A172 (cell line): Measurements from ENCODE around the gene NOVA2. TPM values are rescaled to one million over a fixed set of nuclear protein-coding genes. Genes with fewer than 3 reads are reported as not detected.

Experiments used
- DNase-seq: peaks from one replicate; pipeline ENCODE4 v3.0.0-alpha.2; 2015; ENCODE audit warnings: low spot score
- total RNA-seq: library from RNA; depleted of rRNA; stranded (reverse); fragments of >200 nt; shearing (Covaris generic); gene quantifications from 2 replicates; pipeline ENCODE4 v1.2.3, GENCODE V29; 2014

Gene NOVA2
- total RNA-seq, 1 experiment from 2014 or later: 0.53 TPM

DNA sequence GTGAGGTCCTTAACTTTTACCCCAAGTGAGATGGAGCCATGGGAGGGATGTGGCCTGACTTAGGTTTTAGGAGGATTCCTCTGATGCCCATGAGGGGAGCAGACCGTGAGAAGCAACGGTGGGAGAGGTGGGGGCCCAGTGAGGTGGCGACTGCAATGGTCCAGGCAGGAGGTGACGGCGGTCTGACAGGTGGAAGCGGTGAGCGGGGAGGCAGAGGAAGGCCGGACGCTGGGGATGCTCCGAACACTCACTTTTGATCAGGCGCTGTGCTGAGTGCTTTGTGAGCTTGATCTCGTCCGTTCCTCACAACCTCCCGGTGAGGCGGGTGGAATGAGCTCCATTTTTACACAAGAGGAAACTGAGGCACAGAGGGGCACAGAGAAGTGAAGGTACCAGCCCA is 11.6 kb downstream of the NOVA2 start:
- no peak for DNase-seq

DNA sequence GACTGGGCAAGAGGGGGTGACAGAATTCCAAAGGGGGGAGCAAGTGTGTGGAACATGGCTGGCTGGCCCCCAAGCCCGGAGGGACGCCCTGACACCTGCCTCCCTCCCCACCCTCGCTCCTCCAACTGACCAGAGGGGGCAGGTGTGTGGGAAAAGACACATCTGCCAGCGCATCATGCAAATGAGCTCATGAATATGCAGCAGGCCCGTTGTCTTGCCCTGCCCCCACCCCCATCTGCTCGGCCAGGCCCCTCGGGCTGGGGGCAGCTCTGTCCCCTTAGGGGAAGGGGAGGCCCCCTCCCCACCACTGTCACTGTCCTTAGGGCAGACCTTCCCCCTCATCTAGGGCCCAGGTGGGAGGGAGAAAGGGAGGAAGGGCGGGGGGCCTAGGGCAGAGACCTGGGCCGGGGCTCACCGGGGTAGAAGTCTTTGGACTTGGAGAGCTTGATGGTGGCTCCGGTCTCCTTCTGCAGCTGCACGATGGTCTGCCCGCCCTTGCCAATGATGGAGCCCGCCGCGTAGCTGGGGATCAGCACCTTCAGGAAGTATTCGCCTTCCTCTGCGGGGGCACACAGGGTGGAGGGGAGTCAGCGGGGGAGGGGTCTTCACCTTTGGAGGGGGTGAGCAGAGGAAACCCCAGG is 12.9 kb downstream of the NOVA2 start:
- no peak for DNase-seq

DNA sequence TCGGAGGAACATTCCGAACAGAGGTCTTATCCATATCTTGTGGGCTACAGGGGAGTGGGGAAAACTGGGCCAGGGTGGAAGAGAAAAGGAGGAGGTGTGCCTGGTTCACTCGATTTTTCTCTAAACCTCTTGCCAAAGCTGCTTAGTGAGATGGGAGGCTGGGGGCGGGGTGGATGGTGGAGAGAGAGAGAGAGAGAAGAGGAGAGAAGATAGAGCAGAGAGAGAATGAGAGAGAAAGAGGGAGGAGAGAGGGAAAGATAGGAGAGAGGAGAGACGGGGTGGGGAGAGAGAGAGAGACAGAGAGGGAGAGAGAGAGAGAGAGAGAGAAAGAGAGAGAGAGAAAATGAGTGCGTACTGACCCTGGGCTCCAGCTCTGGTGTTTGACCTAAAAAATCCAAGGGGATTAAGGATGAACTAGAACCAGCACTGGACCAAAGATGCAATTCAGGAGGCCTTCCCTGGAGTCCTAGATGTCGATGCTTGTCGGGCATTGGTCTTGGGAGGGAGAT is 14.1 kb downstream of the NOVA2 start:
- no peak for DNase-seq

DNA sequence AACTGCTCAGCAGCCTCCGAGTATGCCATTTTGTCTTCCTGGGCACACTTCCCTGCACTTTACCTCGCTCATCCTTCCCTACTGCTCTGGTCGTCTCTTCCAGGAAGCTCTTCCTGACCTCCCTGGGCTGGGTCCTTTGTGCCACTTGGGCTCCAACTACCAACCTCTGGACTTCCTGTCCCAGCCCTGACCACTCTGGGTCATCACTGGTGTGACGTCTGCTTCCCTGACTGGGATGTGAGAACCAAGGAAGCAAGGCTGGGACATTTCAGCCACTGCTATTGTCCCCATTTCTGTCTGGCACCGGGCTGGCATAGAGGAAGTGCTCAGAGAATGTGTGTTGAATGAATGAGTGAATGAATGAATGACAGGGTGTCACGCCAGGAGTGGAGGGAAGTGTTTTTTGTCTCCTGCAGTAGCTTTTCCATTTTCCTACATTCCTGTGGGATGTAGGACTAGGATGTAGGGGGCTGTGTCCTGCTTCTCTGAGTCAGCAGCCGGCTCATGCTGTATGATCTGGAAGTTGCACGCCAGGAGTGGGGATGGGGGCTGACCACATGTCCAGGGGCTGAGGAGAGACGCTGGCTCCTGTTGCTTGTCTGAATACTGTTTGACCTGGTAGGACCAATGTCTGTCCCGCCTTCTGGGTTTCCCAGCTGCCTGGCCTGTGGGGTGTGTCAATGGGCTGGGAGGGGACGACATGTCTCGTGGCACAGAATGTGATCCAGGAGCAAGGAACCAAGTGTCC is 14.7 kb downstream of the NOVA2 start:
- DNase-seq: peak; percentile 7

DNA sequence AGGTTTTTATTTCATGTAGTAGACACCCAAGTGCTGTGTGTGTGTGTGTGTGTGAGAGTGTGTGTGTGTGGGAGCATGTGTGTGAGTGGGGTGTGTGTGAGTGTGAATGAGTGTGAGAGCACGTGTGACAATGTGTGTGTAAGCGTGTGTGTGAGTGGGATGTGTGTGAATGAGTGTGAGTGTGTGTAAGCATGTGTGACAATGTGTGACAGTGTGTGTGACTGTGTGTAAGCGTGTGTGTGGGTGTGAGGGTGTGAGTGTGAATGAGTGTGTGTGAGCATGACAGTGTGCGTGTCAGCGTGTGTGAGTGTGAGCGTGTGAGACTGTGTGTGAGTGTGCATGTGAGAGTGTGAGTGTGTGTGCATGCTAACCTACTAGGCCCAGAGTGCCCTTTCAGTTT is 15.3 kb downstream of the NOVA2 start:
- no peak for DNase-seq

DNA sequence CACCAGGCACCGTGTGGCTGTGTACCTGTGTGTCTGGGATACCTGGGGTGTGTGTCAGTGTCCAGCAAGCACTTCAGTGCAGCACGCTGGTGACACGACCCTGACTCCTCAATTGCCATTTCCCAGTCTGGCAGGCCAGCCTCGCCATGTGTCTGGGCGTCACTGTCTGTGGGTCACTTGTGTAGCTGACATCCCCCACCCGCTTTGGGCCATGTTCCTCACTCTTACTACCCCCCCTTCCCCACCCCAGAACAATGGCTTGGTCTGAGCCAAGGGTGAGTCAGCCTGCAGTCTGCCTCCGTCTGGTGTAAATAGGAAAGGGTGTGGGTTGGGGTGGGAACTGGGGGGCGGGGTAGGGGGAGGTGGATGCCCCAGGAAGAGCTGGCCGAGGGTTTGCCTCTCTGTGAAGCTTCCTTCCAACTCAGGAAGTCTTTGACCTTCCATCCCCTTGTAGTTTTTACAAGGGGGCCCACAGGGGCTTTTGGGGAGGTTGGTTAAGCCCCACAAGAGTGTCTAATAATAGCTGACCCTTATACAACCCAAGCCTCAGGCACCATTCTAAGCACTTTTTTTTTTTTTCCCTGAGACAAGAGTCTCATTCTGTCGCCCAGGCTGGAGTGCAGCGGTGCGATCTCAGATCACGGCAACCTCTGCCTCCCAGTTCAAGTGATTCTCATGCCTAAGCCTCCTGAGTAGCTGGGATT is 17.6 kb downstream of the NOVA2 start:
- peak; percentile 74 for DNase-seq

DNA sequence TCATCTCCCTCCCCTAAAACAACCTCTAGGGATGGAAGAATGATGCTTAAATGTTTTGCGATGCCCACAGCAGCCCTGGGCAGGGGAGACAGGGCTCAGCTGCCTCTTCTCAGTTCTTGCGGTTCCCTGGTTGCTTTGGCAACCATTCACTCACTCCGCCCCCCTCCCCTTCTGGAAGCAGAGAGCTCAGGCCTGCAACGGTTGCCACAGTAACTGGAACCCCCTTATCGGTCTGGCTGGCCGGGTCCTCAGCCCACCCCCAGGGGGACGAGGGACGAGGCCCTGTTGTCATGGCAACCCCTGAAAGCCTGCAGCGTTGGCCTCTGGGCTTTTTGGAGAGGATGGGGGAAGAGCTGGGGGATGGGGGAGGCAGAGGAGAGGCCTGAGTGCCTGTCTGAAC is 19.5 kb downstream of the NOVA2 start:
- DNase-seq: no peak

DNA sequence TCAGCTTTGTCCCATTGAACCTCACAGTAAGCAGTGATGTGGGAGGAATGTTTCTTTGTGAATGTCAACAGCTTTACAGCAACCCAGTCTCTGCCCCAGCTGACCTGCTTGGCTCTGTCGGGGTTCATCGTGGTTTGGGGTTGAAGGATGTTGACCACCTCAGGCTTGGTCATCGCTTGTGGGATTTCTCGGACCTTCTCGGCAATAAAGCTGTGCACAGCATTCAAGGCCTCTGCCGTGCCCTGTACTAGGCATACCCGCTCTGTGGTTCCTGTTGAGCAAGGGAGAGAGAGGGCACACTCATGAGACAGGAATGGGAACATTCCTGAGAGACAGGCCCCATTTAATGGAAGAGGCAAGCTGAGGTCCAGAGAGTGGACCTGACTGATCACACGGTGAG is 20.0 kb downstream of the NOVA2 start:
- DNase-seq: peak; percentile 10

DNA sequence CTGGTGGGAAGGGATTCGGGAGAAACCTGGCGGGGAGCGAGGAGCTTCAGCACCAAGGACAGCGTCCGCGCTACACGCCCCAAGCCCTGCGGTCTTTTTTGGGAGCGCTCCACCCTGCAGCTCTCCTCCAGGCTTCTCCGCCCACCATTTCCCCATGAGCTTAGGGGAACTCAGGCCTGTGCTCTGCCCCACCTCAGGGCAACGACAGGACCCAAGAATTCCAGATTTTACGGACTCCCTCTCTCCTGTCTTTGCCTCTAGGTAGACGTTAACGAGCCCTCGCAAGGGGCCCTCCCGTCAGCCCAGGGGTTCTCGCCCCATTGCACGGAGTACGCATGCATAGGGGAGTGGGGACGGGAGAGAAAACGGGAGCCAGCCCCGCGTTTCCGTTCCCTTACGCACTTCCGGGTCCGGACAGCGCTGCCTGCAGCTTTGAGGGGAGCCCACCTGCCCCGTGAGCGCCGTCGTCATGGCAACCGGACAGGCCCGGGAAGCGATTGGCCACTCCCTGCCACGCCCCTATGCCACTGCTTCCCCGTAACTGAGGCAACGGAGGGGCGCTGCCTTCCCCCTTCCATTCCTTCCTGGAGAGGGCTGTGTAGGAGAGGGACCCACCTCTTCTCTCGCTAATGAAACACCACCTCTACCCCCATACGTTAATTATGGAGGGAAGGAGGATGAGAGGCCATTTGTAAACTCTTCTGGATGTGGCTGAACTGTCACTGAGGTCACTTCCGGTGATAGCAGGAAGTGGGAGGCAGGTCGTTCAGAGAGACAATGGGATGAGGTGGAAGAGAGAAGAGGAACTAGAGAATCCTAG is 20.8 kb downstream of the NOVA2 start:
- no peak for DNase-seq

DNA sequence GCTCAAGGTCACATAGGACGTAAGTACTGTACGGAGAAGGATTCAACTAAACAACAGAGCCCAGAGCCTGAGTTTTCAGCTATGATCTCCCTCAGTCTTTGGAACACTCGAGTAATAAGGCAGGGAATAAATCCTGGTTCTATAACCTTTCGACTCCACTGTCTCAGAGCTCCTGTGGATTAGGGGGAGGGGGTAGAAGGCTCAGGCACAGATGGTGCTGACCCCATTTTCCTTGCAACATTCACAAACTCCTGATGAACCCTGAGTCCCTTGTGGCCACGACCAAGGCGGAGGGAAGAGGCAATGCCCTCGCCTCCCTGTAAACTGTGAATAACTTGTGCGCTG is 21.4 kb downstream of the NOVA2 start:
- DNase-seq: no peak

DNA sequence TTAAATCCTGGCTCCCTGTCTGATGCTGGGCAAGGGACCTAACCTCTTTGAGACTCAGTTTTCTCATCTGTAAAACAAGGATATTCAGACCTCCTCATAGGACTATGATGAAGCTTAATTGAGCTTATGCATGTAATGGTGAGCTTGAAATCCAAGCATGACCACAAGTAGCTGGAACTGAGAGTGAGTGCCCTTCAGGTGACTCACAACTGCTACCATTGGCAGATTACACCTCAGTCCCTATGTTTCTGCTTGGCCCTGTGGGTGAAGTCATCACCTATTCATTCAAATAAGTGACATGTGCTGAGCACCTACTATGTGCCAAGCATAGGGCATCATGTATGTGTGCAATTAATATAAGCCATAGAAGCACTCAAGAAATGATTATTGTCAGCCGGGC is 25.7 kb downstream of the NOVA2 start:
- DNase-seq: peak; percentile 52

DNA sequence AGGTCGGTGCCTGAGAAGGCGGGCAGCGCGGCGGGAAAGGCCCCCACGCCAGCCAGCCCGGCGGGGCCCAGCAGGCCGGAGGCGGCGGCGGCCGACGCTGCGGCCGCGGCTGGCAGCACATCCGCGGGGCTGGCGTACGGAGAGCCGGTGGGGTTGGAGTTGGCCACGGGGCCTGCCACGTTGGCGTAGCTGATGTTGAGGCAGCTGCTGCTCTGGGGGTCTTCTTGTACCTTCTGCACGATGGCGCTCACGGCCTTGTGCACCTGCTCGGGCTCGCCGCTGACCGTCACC is 33.2 kb downstream of the NOVA2 start:
- no peak for DNase-seq

DNA sequence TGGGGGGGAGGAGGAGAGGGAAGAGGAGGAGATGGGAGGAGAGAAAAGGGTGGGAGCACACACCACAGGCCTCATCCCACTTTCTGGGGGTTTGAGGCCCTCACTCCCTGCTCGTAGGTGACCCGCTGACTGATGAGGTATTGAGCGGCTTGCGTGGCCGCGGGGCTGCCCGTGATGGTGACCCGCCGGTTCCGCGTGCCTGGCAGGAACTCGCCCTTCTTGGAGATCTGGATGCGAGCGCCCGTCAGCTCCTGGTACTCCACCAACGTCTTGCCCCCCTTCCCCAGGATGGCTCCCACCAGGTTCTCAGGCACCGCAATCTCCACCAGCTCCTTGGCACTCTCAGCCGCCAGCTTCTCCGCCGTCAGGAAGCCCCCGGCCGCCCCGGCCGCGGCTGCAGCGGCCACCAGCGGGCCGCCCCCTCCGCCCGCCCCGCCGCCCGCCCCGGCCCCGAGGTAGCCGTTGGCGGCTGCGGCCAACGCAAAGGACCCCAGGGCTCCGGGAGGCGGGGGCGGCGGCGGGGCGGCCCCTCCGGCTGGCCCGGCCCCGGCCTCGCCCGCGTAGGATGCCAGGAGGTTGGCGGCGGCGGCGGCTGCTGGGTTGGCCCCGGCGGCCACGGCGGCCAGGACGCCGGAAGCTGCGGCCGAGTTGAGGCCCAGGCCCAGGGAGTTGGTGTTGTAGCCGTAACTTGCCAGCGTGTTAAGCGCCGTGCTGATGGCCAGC is 33.7 kb downstream of the NOVA2 start:
- no peak for DNase-seq

DNA sequence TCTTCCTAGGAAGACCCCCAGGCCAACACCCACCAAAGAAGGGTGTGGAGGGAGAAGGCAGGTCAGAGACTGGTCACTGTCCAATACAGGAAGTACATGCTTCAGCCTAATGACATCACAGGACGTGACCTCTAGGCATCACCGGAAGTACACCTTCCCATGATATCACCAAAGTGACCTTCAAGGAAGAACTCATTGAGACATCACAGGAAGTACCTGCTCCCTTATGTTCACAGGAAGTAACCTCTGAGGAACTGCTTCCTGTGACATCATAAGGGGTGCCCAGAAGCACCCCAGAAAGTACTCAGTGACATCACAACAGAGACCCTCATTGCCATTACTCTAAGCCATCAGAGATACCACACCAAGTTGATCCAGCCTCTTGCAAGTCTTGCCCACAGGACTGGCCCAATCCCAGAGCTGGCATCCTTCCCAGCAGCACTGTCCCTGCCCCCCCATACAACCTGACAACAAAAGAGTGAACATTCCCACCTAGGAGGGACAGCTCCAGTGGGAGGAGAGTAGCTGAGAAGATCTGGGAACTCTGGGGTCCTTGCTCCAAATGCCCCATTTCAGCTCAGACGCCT is 34.8 kb downstream of the NOVA2 start:
- no peak for DNase-seq

DNA sequence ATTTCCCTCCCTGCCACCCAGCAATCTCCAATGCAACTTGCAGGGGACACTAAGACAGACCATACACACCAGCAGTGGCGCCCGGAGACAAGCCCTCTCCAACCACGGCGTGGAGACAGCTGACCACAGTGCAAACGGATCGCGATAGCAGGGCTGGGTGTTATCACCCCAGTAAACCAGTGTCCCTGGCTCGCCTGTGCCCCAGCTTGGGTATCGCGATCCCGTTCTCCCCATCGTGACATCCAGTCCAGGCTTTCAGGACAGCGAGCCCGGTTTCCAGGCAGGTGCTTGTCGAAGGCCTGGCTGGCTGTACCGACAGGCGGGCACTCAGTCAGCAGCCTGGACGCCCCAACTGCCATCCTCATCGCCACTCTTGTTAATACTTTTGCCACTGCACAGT is 38.4 kb downstream of the NOVA2 start:
- DNase-seq: no peak

DNA sequence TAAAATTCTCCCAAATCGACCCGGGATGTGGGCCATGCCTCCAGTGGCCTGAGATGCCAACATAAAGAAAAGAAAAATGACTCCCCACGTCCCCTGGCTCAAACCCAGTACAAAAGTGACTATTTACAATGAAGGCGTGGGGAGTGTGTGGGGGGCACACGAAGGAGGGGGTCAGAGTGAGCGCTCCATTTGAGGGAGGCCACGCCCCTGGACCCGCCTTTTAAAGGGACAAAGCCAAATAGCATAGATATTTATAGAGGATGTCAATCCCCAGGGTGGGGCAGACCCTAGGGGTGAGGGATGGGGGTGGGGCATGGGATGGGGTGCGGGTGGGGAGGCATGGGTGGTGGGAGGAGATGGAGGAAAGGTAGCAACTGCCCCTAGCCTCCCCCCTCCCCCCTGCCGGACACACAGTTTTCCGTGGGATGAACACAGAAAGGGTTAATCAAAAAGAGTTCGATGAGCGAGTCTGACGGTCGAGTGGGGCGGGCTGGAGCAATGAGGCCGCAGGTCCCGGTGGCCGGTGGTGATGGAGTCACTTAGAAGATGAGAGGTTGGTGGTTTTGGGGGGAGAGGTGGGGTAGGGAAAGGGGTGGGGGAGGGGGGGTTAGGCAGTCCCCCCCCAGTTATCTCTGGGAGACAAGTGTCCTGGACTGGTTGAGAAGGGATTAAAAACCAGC is 39.0 kb downstream of the NOVA2 start:
- no peak for DNase-seq

DNA sequence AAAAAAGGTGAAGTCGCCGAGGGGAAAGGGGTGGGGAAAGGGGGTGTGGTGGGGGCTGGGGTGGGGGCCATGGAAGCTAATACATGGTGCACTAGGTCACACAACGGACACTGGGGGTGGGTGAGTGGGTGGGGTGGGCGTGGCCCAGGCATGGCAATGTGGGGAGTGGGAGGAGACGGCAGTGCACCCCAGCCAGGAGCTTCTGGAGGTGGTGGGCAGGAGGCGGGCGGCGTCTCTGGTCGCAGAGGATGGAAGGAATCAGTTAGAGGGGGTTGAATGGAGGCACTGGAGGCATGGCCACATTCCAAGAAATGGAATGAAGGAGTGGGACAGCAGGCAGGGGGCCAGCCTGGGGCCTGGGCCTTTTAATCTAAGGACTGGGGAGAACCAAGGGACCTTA is 39.9 kb downstream of the NOVA2 start:
- no peak for DNase-seq

DNA sequence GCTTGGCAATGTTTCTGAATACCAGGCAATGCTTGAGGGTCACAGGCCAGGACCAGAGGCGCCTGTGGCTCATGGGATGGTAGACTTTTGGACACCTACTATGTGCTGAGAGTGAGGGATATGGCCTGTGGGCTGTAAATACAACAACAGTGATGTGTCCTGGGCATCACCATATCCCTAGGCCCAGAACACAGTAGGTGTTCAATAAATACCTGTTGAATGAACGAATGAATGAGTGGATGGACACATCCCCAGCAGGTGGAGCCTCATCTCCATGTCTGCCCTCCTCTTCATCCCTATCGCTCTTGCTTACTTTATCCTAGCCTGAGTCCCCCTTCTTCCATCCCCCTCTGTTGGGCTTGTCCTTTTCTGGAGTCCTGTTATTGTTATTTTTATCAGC is 42.6 kb downstream of the NOVA2 start:
- no peak for DNase-seq

DNA sequence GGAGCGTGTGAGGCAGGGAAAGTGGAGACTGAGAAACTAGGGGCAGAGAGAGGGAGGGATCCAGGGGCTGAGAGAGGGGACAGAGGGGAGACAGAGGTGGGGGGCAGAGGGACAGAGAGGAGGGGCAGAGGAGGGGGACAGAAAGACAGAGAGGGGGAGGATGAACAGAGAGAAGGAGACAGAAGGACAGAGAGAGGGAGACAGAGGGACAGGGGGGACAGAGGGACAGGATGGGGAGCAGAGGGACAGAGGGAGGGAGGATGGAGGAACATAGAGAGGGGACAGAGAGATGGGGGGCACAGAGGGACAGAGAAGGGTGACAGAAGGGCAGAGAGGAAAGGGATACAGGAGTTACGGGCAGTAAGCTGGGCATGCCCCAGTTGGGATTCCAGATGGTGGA is 44.4 kb downstream of the NOVA2 start:
- no peak for DNase-seq

DNA sequence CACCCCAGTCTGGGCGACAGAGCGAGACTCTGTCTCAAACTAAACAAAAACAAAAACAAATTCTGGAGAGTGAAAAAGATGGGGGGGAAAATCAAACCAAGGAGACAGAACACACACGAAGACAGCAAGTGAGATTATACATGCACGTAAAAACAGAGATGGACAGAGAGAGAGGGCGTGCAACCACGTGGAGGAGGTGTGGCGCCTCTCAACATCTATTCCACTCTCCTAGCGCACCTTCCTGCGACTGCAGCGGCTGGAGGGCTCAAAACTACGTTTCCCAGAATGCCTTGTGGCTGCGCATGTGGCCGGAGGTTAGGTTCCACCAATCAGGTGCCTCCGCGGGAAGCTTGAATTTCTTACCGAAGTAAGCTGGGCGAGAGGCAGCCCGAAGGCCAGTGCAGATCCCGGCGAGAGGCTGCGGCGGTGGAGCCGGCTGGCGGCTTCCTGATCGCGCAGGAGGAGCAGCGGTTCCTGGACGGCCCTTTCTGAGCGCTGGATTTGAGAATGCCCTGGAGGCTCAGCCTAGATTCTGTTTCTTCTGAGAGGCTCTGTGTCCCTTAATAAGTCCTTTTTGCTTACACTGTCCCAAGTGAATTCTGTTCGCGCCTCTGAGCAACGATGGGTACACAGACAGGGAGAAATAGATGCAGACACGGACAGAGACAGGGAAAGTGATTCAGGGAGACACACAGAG is 46.0 kb downstream of the NOVA2 start:
- peak; percentile 86 for DNase-seq
